GM23338 (cell line): ENCODE data around the gene ITGB7. TPM values are rescaled to one million over a fixed set of nuclear protein-coding genes. Genes with fewer than 3 reads are reported as not detected.

Experiments
- ATAC-seq: fragments of 200-7000 bp; cut with Tn5 transposase; 3 replicates; pipeline ENCODE4 v1.9.1; 2020
- DNase-seq: peaks from one replicate; pipeline ENCODE4 v3.0.0-alpha.2; 2015; ENCODE audit warnings: low spot score
- H2AFZ ChIP-seq: fragments of 200-600 bp; sonication (generic); 2 replicates; pipeline ENCODE4 v1.8.0; 2016; ENCODE audit warnings: antibody characterized with exemption, mild to moderate bottlenecking, moderate library complexity
- H3F3A ChIP-seq: fragments of 200-600 bp; sonication (generic); replicated peaks from 2 replicates; pipeline ENCODE4 v1.8.0; 2017; ENCODE audit warnings: antibody characterized with exemption, mixed run types, low read depth
- H3K27ac ChIP-seq: fragments of 200-600 bp; sonication (generic); 2 replicates; pipeline ENCODE4 v1.6.1; 2016; ENCODE audit warnings: low read depth
- H3K27me3 ChIP-seq: fragments of 200-600 bp; sonication (generic); 2 replicates; pipeline ENCODE4 v1.8.0; 2016; ENCODE audit warnings: mild to moderate bottlenecking, mixed run types, moderate library complexity; ENCODE audit not compliant: insufficient read depth
- H3K36me3 ChIP-seq: fragments of 200-600 bp; sonication (generic); 2 replicates; pipeline ENCODE4 v1.8.0; 2016; ENCODE audit warnings: mild to moderate bottlenecking; ENCODE audit not compliant: insufficient read depth
- H3K4me1 ChIP-seq: fragments of 200-600 bp; sonication (generic); 2 replicates; pipeline ENCODE4 v1.8.0; 2016; ENCODE audit warnings: mild to moderate bottlenecking, moderate library complexity; ENCODE audit not compliant: insufficient read depth
- H3K4me2 ChIP-seq: fragments of 200-600 bp; sonication (generic); 2 replicates; pipeline ENCODE4 v1.7.1; 2017; ENCODE audit warnings: mixed run types
- H3K4me3 ChIP-seq: fragments of 200-600 bp; sonication (generic); 2 replicates; pipeline ENCODE4 v1.6.1; 2016; ENCODE audit warnings: mixed run types
- H3K79me2 ChIP-seq: fragments of 200-600 bp; sonication (generic); replicated peaks from 2 replicates; pipeline ENCODE4 v1.8.0; 2017; ENCODE audit warnings: mild to moderate bottlenecking; ENCODE audit not compliant: insufficient read depth
- H3K9me2 ChIP-seq: fragments of 200-600 bp; sonication (generic); 2 replicates; pipeline ENCODE4 v1.8.0; 2017; ENCODE audit not compliant: insufficient read depth
- H4K20me1 ChIP-seq: fragments of 200-600 bp; sonication (generic); replicated peaks from 2 replicates; pipeline ENCODE4 v1.8.0; 2017; ENCODE audit warnings: mild to moderate bottlenecking; ENCODE audit not compliant: insufficient read depth
- H3K27ac Mint-ChIP-seq: 2 replicates; pipeline ENCODE4 v1.8.0; 2020; ENCODE audit warnings: inconsistent platforms, mild to moderate bottlenecking, moderate library complexity, mixed read lengths
- H3K27me3 Mint-ChIP-seq: 3 replicates; pipeline ENCODE4 v1.8.0; 2022; ENCODE audit warnings: low read depth, mild to moderate bottlenecking, moderate library complexity, mixed read lengths, inconsistent platforms; ENCODE audit not compliant: insufficient read depth, poor library complexity
- H3K36me3 Mint-ChIP-seq: 3 replicates; pipeline ENCODE4 v1.8.0; 2021; ENCODE audit warnings: low read depth, mild to moderate bottlenecking, inconsistent platforms, moderate library complexity, mixed read lengths
- H3K4me1 Mint-ChIP-seq: 3 replicates; pipeline ENCODE4 v1.8.0; 2020; ENCODE audit warnings: mild to moderate bottlenecking, inconsistent platforms, mixed read lengths
- H3K4me3 Mint-ChIP-seq: 3 replicates; pipeline ENCODE4 v1.8.0; 2021; ENCODE audit warnings: moderate library complexity, mild to moderate bottlenecking, inconsistent platforms, mixed read lengths
- H3K9me3 Mint-ChIP-seq: 3 replicates; pipeline ENCODE4 v1.8.0; 2020; ENCODE audit warnings: moderate library complexity, mild to moderate bottlenecking, inconsistent platforms, mixed read lengths
- CREB1 ChIP-seq: fragments of 250-450 bp; sonication (Bioruptor Pico); IDR thresholded peaks from 2 replicates; pipeline ENCODE4 v1.5.0; 2020; ENCODE audit warnings: low read depth, mild to moderate bottlenecking, moderate library complexity
- EZH2 ChIP-seq: fragments of 200-600 bp; sonication (generic); IDR thresholded peaks from one replicate; pipeline ENCODE4 v1.8.0; 2017; ENCODE audit warnings: antibody characterized with exemption, mild to moderate bottlenecking, low read depth; ENCODE audit not compliant: unreplicated experiment
- EZH2phosphoT487 ChIP-seq: fragments of 200-600 bp; sonication (generic); IDR thresholded peaks from one replicate; pipeline ENCODE4 v1.8.1; 2018; ENCODE audit warnings: antibody characterized with exemption; ENCODE audit not compliant: unreplicated experiment
- JUNB ChIP-seq: IDR thresholded peaks from one replicate; pipeline ENCODE4 v1.6.1; 2016; ENCODE audit warnings: antibody characterized with exemption; ENCODE audit not compliant: unreplicated experiment
- POLR2AphosphoS5 ChIP-seq: IDR thresholded peaks from 2 replicates; pipeline ENCODE4 v1.6.1; 2016; ENCODE audit warnings: antibody characterized with exemption, low read depth
- ZNF114 ChIP-seq: fragments of 250-450 bp; sonication (Bioruptor Pico); IDR thresholded peaks from 2 replicates; pipeline ENCODE4 v1.5.0; 2020; ENCODE audit warnings: mild to moderate bottlenecking, moderate library complexity
- ZNF331 ChIP-seq: fragments of 250-450 bp; sonication (Bioruptor Pico); IDR thresholded peaks from 2 replicates; pipeline ENCODE4 v1.5.0; 2020; ENCODE audit warnings: low read depth, mild to moderate bottlenecking, moderate library complexity
- polyA plus RNA-seq: library from polyadenylated mRNA; unstranded; fragments of >200 nt; fragmentation: Nextera tagmentation; extraction: Ambion mirVana; gene quantifications from 2 replicates; pipeline ENCODE4 v1.2.1, GENCODE V29; 2016
- total RNA-seq: library from RNA; depleted of rRNA; stranded (reverse); fragments of >200 nt; shearing (Covaris generic); gene quantifications from 2 replicates; pipeline ENCODE4 v1.2.3, GENCODE V29; 2014
- TF ChIP-seq, protein P1 (sequence below): fragments of 250-450 bp; sonication (Bioruptor Pico); IDR thresholded peaks from 2 replicates; pipeline ENCODE4 v1.5.0; 2020; ENCODE audit warnings: mild to moderate bottlenecking, moderate library complexity
- TF ChIP-seq, protein P2 (sequence below), 2 experiments: fragments of 200-600 bp in 1 of 2; sonication (generic) in 1 of 2; conservative IDR thresholded peaks; 2 replicates each; pipeline versions ENCODE4 v1.5.1 to v1.6.1; 2016 to 2017; ENCODE audit warnings: antibody characterized with exemption in 2 of 2, low read depth in 2 of 2, mild to moderate bottlenecking in 2 of 2, moderate library complexity in 1 of 2
- TF ChIP-seq, protein P3 (sequence below): IDR thresholded peaks from one replicate; pipeline ENCODE4 v1.6.1; 2018; ENCODE audit warnings: antibody characterized with exemption; ENCODE audit not compliant: unreplicated experiment

The ITGB7 gene
- total and polyA plus RNA-seq, 2 experiments from 2014 or later = 0.32 TPM; not detected in 1

DNA sequence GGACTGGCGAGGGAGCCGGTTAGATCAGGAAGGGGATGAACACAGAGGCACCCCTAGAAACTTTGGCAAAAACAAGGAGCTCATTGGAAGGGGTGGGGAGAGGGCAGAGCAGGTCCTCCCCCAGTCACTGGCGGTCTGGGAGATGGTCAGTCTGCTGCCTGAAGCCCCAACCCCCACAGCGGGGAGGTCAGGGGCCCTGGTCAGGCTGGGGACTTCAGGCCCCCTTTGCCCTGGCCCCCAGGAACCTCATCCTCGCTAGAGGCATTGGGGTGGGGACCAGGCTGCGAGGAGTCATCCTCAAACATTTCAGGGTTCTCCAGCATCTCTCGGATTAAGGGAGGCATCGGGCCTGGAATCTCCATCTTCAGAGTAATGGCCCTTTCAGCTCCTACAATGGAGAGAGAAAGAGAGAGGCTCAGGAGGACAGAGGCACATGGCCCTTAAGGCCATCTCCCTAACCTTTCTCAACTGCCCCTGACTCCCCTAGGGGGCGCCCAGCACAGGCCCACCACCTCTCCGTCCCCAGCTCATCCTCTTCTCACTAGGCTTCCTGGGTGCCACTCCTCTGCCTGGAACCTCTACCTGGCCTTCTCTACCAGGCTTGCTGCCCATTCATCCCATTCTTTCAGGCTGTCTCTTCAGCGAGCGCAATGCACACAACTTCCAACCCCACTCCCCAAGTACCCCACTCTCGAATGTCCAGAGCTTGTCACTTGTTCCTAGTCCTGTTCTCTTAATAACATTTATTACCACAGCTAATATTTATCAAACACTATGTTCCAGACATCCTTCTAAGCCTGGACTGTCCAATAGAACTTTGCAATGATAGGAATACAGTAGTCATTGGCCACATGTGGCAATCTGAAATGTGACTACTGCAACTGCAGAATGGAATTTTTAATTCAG lies 4.7 kb upstream of the ITGB7 start (continued):
- TF ChIP-seq, protein P1, sequence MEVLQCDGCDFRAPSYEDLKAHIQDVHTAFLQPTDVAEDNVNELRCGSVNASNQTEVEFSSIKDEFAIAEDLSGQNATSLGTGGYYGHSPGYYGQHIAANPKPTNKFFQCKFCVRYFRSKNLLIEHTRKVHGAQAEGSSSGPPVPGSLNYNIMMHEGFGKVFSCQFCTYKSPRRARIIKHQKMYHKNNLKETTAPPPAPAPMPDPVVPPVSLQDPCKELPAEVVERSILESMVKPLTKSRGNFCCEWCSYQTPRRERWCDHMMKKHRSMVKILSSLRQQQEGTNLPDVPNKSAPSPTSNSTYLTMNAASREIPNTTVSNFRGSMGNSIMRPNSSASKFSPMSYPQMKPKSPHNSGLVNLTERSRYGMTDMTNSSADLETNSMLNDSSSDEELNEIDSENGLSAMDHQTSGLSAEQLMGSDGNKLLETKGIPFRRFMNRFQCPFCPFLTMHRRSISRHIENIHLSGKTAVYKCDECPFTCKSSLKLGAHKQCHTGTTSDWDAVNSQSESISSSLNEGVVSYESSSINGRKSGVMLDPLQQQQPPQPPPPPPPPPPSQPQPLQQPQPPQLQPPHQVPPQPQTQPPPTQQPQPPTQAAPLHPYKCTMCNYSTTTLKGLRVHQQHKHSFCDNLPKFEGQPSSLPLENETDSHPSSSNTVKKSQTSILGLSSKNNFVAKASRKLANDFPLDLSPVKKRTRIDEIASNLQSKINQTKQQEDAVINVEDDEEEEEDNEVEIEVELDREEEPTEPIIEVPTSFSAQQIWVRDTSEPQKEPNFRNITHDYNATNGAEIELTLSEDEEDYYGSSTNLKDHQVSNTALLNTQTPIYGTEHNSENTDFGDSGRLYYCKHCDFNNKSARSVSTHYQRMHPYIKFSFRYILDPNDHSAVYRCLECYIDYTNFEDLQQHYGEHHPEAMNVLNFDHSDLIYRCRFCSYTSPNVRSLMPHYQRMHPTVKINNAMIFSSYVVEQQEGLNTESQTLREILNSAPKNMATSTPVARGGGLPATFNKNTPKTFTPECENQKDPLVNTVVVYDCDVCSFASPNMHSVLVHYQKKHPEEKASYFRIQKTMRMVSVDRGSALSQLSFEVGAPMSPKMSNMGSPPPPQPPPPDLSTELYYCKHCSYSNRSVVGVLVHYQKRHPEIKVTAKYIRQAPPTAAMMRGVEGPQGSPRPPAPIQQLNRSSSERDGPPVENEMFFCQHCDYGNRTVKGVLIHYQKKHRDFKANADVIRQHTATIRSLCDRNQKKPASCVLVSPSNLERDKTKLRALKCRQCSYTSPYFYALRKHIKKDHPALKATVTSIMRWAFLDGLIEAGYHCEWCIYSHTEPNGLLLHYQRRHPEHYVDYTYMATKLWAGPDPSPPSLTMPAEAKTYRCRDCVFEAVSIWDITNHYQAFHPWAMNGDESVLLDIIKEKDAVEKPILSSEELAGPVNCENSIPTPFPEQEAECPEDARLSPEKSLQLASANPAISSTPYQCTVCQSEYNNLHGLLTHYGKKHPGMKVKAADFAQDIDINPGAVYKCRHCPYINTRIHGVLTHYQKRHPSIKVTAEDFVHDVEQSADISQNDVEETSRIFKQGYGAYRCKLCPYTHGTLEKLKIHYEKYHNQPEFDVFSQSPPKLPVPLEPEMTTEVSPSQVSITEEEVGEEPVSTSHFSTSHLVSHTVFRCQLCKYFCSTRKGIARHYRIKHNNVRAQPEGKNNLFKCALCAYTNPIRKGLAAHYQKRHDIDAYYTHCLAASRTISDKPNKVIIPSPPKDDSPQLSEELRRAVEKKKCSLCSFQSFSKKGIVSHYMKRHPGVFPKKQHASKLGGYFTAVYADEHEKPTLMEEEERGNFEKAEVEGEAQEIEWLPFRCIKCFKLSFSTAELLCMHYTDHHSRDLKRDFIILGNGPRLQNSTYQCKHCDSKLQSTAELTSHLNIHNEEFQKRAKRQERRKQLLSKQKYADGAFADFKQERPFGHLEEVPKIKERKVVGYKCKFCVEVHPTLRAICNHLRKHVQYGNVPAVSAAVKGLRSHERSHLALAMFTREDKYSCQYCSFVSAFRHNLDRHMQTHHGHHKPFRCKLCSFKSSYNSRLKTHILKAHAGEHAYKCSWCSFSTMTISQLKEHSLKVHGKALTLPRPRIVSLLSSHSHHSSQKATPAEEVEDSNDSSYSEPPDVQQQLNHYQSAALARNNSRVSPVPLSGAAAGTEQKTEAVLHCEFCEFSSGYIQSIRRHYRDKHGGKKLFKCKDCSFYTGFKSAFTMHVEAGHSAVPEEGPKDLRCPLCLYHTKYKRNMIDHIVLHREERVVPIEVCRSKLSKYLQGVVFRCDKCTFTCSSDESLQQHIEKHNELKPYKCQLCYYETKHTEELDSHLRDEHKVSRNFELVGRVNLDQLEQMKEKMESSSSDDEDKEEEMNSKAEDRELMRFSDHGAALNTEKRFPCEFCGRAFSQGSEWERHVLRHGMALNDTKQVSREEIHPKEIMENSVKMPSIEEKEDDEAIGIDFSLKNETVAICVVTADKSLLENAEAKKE = no peak

DNA sequence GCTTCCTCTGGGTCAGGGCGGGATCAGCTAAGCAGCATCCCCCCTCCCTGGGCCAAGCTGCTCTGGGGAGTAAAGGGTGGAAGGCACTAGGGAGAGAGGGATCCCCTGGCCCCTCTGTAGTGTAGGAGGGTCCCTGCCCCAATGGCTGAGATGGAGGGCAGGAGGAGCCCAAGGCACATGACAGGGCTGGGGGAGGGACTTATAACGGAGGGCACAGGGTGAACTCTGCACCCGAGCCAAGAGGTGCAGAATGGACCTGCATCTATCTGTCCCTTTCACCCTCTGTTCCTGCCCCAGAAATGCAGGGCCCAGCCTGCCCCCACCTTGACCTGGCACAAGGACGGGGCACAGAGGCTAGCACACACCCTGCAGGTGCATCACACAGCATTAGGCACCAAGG lies 3.8 kb upstream of the ITGB7 start:
- Mint-ChIP-seq H3K27ac (no peak overlapping the region), H3K4me1 (peaks cover 47% of the 10 kb centered on the region), H3K27me3 (peaks cover 24% of the 10 kb centered on the region), H3K36me3 (peaks cover 61% of the 10 kb centered on the region), H3K9me3 (no peaks in the 10 kb centered on the region), H3K4me3 (no peak overlapping the region)
- H3F3A ChIP-seq = peaks cover 28% of the 10 kb centered on the region
- H3K79me2 ChIP-seq = peaks cover 5% of the 10 kb centered on the region
- no peaks in the 10 kb centered on the region for H3K9me2 ChIP-seq
- peaks cover 20% of the 10 kb centered on the region for H3K36me3 ChIP-seq
- ATAC-seq = no peak
- no peak overlapping the region for H3K27ac ChIP-seq
- no peak for DNase-seq
- H3K4me1 ChIP-seq = peaks cover 26% of the 10 kb centered on the region
- H4K20me1 ChIP-seq = peaks cover 13% of the 10 kb centered on the region
- no peak overlapping the region for H2AFZ ChIP-seq
- H3K27me3 ChIP-seq = 0 out of 2 replicates have a peak, but pooled peaks cover 3% of the 10 kb centered on the region
- no peak overlapping the region for H3K4me2 ChIP-seq
- no peak overlapping the region for H3K4me3 ChIP-seq
- TF ChIP-seq JUNB = no peak
- TF ChIP-seq, protein P2, sequence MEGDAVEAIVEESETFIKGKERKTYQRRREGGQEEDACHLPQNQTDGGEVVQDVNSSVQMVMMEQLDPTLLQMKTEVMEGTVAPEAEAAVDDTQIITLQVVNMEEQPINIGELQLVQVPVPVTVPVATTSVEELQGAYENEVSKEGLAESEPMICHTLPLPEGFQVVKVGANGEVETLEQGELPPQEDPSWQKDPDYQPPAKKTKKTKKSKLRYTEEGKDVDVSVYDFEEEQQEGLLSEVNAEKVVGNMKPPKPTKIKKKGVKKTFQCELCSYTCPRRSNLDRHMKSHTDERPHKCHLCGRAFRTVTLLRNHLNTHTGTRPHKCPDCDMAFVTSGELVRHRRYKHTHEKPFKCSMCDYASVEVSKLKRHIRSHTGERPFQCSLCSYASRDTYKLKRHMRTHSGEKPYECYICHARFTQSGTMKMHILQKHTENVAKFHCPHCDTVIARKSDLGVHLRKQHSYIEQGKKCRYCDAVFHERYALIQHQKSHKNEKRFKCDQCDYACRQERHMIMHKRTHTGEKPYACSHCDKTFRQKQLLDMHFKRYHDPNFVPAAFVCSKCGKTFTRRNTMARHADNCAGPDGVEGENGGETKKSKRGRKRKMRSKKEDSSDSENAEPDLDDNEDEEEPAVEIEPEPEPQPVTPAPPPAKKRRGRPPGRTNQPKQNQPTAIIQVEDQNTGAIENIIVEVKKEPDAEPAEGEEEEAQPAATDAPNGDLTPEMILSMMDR (conservative IDR thresholded peaks at IDR 0.05; ENCODE audit: low read depth in 2 of 2) = no peak
- TF ChIP-seq, protein P3, sequence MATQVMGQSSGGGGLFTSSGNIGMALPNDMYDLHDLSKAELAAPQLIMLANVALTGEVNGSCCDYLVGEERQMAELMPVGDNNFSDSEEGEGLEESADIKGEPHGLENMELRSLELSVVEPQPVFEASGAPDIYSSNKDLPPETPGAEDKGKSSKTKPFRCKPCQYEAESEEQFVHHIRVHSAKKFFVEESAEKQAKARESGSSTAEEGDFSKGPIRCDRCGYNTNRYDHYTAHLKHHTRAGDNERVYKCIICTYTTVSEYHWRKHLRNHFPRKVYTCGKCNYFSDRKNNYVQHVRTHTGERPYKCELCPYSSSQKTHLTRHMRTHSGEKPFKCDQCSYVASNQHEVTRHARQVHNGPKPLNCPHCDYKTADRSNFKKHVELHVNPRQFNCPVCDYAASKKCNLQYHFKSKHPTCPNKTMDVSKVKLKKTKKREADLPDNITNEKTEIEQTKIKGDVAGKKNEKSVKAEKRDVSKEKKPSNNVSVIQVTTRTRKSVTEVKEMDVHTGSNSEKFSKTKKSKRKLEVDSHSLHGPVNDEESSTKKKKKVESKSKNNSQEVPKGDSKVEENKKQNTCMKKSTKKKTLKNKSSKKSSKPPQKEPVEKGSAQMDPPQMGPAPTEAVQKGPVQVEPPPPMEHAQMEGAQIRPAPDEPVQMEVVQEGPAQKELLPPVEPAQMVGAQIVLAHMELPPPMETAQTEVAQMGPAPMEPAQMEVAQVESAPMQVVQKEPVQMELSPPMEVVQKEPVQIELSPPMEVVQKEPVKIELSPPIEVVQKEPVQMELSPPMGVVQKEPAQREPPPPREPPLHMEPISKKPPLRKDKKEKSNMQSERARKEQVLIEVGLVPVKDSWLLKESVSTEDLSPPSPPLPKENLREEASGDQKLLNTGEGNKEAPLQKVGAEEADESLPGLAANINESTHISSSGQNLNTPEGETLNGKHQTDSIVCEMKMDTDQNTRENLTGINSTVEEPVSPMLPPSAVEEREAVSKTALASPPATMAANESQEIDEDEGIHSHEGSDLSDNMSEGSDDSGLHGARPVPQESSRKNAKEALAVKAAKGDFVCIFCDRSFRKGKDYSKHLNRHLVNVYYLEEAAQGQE = no peak
- TF ChIP-seq CREB1 (CRISPR knock-in tag) = no peak
- TF ChIP-seq POLR2AphosphoS5 = no peak
- no peak for TF ChIP-seq ZNF331 (CRISPR knock-in tag)
- no peak for TF ChIP-seq ZNF114
- no peak for TF ChIP-seq EZH2
- TF ChIP-seq EZH2phosphoT487 = no peak
